HG03135 (cell line): ENCODE results near the gene SHISAL1.

Source experiments
- ATAC-seq: cut with Tn5 transposase; IDR thresholded peaks from one replicate; pipeline ENCODE4 v1.9.1; 2021; ENCODE audit warnings: mild to moderate bottlenecking, moderate library complexity; ENCODE audit not compliant: unreplicated experiment

SHISAL1 gene

DNA sequence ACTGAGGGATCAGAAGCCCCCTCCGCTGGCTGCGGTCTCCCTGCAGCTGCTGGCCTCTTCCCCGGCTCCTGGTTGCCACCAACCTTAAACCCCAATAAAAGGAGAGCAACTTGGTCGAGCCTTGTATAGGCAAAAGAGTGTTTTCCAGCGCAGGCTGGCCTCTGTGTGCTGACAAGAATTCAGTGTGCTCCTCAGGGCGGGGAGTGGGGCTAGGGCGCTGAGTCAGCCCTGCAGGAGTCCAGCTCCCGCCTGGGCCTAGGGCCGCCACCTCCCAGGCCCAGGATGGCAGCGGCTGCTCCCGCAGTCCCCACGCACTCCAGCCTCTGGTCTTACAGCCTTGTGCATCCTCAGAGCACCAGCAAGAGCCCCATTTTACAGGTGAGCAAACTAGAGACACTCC is at the start of gene SHISAL1:
TSS of gene SHISAL1 (minus strand) at position 186 of the 400 bp plus-strand sequence. CDS start 12,006 bp downstream, outside the sequence.
- ATAC-seq, result no peak

DNA sequence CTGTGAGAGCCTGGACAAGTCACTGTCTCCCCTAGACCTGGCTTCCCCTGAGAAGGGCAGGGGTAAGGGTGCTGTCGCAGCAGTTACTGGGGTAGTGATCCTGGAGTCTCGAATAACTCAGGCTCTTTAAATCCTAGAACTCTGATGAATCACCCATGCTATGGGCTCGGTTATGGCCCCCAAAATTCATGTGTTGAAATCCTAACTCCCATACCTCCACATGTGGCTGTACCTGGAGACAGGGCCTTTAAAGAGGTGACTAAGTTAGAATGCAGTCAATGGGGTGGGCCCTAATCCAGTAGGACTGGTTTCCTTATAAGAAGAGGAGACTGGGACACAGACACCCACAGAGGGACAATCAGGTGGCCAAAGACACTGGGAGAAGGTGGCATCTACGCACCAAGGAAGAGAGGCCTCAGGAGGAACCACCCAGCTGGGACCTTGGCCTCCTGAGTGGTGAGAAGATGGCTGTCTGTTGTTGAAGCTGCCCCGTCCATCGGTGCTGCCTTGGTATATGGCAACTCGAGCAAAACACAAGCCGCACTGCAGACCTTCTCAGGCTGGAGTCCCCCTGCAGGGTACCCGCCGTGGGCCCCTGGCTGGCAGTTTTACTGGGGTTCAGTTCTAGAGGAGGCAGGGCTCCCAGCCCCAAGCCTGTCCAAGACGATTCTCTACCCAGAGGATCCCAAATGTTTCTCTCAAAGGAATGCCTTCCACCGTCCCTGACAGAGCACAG is 48.8 kb upstream of the SHISAL1 start:
- no peak for ATAC-seq

GRCh38 chr22:44360668-44361381 is 48.1 kb upstream of the SHISAL1 start:
- no peak for ATAC-seq

- ATAC-seq, result no peak
Measured at GRCh38 chr22:44360306-44360667, 47.5 kb upstream of the SHISAL1 start.

- ATAC-seq, result no peak
Measured at GRCh38 chr22:44359496-44360110, 46.9 kb upstream of the SHISAL1 start.

DNA sequence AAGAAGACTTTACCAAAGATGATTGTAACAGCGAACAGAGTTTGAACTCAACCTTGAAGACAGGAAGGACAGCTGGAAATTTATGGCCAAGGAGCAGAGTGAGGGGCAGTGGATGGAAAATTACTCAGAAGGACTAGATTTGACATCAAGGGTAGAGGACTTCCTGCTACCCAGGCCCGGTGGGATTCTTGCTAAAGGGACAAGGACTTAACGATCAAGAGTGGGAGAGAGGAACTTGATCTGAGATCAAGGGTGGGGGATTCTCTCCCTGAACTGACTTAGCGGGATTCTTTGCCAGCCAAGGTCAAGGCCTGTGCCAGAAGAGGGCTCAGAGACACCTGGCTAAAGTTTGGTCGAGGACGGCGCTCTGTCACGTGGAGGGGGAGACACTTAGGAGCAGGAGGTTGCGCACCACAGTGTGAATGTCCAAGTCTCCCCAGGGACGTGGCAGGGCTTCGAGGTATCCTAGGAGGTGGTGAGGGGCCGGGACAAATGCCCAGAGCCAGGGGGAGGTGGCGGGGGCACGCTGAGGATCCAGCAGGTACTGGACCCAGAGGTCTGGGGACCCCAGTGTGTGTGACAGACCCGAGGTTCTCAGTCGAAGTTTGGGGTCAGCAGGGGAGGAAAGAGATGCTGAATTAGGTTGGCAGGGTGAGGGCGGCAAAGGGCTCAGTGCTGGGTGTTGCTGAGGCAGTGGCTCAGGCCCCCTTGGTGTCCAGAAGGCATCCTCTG is 46.1 kb upstream of the SHISAL1 start:
- no peak for ATAC-seq

GRCh38 chr22:44357966-44358465 is 45.3 kb upstream of the SHISAL1 start:
- ATAC-seq, result no peak

DNA sequence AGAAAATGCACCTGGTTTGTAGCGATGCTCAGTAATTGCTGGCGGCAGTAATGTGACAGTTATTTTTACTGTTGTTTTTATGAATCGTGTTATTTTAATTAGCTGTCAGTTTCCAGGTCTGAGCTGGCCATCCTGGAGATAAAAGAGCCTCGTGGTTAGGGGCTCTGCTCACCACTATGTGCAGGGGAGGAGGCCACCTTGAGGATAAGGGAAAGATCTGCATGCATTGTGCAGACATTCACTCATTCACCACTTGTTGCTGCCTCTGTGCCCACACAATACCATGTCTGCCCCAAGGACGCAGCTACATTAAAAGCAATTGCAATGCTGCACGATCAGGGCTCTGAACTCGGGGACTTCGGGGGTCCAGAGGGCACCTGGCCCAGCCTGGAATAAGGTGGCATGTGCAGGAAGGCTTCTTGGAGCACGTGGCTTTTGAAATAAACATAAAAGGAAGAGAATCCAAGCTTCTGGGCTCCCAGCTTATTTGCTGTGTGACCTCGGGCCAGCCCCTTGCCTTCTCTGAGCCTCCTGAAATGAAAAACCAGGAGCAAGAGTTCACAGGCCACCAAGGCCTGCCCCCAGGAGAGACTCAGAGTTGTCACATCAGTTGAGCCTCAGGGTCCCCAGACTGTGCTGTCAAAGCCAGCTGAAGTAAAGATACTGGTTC is 44.7 kb upstream of the SHISAL1 start:
- ATAC-seq, result no peak

- no peak for ATAC-seq
Measured at GRCh38 chr22:44355716-44356070, 42.9 kb upstream of the SHISAL1 start.

GRCh38 chr22:44354288-44354687 is 41.5 kb upstream of the SHISAL1 start:
- ATAC-seq, result no peak

- no peak for ATAC-seq
Measured at GRCh38 chr22:44353041-44353440, 40.3 kb upstream of the SHISAL1 start.

DNA sequence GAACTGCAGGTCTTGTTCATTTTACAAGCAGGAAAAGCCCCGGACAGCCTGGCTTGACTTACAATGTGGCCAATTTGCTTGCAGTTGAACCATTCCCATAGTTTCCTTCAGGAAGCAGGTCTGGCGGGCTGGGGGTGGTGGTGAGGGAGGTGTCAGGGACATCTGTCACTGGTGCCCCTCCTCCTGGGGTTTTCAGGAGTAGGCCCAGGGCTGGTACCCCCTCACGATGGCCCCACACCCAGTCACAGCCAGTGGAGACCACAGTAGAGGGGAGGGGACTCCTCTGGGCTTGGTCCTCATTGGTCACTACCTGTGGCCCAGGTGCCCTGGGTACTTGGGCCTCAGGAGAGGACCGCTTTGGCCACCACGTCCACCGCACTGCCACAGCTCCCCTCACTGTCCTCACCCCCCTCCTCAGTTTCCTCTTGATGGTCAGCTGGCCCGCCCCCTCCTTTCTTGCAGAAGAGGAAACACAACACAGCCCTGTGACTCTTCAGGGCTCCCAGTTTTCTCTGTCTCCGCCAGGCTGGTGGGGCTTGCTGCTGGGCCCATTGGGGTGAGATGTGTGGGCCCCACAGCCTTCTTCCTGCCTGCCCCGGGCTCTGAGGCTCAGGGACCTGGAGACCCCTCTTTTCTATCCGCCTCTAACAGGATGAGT is 39.8 kb upstream of the SHISAL1 start:
- ATAC-seq, result no peak

DNA sequence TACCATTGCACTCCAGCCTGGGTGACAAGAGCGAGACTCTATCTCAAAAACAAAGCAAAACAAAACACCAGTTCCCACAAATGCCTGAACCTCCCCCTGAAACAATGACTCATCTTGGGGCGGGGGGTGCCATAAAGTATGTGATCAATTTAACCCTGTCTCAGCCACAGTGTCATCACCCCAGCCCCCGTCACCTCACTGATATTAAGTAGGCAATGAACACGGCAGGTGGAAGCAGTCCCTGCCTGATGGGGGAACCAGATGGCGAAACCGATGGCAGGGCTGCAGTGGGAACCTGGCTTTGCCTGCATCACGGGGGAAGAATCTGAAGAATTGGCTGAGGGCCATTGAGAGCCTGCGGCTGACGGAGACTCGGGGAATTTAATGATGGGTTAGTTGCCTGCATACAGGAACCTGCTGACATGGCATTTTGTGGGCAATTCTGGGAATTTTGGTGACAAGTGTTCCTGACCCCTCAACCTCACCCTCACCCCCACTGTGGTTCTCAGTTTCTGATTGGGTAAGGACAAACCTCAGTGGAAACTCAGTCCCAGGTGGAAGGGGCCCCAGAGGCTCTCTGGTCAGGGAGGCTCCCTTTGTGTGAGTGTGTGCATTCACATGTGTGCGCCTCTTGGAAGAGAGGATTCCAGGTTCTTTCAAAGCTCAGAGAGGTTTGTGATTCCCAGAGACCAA is 39.1 kb upstream of the SHISAL1 start:
- no peak for ATAC-seq

GRCh38 chr22:44351037-44351436 is 38.3 kb upstream of the SHISAL1 start:
- no peak for ATAC-seq

DNA sequence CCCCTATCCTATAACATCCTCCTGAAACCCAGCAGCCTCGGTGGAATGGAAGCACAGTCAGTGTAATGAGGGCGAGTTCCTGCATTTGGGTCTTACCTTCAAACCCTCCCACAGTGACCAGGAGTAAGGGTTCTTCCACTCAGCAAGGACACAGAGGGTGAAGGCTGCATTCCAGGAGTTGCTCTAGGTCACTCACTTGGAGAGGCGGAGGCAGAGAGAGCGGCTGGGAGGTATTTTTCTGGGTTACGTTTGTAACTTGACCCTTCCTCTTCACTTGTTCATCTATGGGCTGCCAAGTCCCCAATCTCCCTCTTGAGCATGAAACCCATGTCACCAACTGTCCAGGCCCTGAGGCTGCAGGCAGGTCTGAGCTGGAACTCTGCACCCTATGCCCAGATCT is 36.8 kb upstream of the SHISAL1 start:
- ATAC-seq, result no peak

- ATAC-seq, result no peak
Measured at GRCh38 chr22:44348971-44349560, 36.3 kb upstream of the SHISAL1 start.

- no peak for ATAC-seq
Measured at GRCh38 chr22:44347549-44347948, 34.8 kb upstream of the SHISAL1 start.

GRCh38 chr22:44347080-44347479 is 34.3 kb upstream of the SHISAL1 start:
- ATAC-seq, result no peak

DNA sequence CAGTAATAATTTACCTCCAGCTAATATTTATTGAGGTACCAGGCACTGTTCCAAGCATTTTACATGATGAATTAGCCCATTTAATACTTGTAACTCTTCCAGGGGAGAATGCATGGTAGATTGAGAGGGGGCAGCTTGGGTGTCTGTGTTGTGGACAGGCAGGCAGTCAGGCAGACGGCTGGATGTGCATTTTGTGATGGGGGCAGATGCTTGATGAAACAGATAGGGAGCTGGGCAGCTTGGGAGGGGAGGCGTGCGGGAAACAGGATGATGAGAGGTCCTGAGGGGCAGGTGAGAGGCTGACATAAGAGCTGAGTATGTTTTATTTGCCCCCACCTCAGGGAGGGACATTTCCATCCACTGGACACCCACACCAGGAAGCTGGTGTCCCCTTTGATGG is 33.1 kb upstream of the SHISAL1 start:
- ATAC-seq, result no peak
